ENCODE results near the gene PANK1. TPM values are rescaled to one million over a fixed set of nuclear protein-coding genes. Genes with fewer than 3 reads are reported as not detected.

Gene PANK1
- total and polyA plus RNA-seq, 12 donors: 4.0 to 20.9 (median 16.2) TPM

DNA sequence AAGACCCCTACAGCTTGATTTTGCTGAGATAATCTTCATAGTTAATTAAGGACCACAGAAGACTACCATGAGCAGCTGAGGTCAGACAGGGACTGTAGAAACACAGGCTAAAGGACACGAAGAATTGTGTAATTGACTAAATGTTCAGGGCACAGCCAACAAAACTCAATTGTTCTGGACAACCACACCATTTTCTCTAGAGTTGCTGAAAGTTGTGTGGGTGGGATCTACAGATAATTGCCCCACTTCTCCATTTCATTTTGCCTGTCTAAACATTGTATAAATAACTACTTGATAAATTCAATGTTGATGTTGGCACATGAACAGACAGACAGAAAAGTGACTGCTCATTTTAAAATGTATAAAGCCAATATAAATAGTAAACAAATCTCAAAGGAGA is 70.7 kb downstream of the PANK1 start:
- intact Hi-C loops (cut with DNase I): loop anchor here in 1 of 10 donors (10.0 kb wide), 1 partner anchor 120 kb away; no protein-coding TSS in a partner anchor
- TF ChIP-seq, protein P1, sequence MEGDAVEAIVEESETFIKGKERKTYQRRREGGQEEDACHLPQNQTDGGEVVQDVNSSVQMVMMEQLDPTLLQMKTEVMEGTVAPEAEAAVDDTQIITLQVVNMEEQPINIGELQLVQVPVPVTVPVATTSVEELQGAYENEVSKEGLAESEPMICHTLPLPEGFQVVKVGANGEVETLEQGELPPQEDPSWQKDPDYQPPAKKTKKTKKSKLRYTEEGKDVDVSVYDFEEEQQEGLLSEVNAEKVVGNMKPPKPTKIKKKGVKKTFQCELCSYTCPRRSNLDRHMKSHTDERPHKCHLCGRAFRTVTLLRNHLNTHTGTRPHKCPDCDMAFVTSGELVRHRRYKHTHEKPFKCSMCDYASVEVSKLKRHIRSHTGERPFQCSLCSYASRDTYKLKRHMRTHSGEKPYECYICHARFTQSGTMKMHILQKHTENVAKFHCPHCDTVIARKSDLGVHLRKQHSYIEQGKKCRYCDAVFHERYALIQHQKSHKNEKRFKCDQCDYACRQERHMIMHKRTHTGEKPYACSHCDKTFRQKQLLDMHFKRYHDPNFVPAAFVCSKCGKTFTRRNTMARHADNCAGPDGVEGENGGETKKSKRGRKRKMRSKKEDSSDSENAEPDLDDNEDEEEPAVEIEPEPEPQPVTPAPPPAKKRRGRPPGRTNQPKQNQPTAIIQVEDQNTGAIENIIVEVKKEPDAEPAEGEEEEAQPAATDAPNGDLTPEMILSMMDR (IDR thresholded peaks at IDR 0.05): no peak
- DNase-seq: no peak
- Histone ChIP-seq H3K4me3 (no peak overlapping the region), H3K9me3 (peaks cover 0 to 17% (median 7%) of the 10 kb centered on the region in 11 donors), H3K27ac (no peak overlapping the region), H3K4me1 (peaks cover 0 to 4% (median 0%) of the 10 kb centered on the region in 9 donors), H3K27me3 (no peaks in the 10 kb centered on the region), H3K36me3 (no peaks in the 10 kb centered on the region)
- WGBS, 2 donors: 47 to 50% methylated on average over 1 of the region's 1 CpG
- no peak for ATAC-seq

DNA sequence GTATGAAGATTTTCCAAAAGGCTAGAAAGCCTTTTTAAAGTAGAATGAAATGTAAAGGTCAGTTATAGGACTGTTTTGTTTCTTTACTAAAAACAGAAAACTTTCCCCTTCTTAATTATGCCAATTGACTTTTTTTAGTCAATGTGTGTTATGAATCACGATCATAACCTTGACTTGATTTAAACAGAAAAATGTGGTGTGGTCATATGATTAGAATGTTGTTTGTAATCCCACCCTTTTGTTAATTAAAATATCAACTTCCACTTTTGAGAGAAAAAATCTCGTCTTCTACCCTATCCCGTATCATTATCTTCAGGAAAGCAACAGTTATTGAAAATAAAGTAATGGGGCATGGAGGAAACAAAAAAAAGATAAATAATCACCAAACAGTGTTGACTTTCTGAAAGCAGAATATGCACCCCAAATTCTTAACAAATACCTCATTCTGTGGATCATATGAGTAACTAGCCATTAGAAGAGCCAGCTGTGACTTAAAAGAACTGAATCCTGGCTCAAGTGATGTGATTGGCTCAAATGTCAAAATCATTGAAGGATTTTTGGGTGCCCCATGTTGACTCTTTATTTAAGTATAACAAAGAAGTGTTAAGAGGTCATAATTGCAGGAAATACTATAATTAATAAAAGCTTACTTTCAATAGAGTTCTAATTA is 77.3 kb downstream of the PANK1 start:
- Histone ChIP-seq H3K9me3 (no peaks in the 10 kb centered on the region), H3K27me3 (peaks cover 0 to 7% (median 0%) of the 10 kb centered on the region in 7 donors), H3K4me3 (no peak overlapping the region), H3K27ac (no peak overlapping the region), H3K36me3 (no peaks in the 10 kb centered on the region), H3K4me1 (no peaks in the 10 kb centered on the region)
- intact Hi-C loops (cut with DNase I): loop anchor here in 2 of 10 donors (5.0 to 10.0 kb wide), 2 partner anchors 313 to 350 kb away; partner anchors contain the start of gene LIPA (in 1 of the 2)
- no peak for DNase-seq
- 69 to 74% methylated on average over 3 of the region's 3 CpGs for WGBS, 2 donors
- no peak for ATAC-seq
- TF ChIP-seq, protein P1 (IDR thresholded peaks at IDR 0.05): no peak

- DNase-seq (no peak), ATAC-seq (no peak)
- H3K4me1 ChIP-seq: no peaks in the 10 kb centered on the region
- TF ChIP-seq, protein P1 (IDR thresholded peaks at IDR 0.05): no peak
- H3K27ac ChIP-seq: no peak overlapping the region
- WGBS, 2 donors: 41 to 75% methylated on average over 3 of the region's 3 CpGs
- no peak overlapping the region for H3K4me3 ChIP-seq
- no peaks in the 10 kb centered on the region for H3K9me3 ChIP-seq
- no peaks in the 10 kb centered on the region for H3K36me3 ChIP-seq
- intact Hi-C loops (cut with DNase I): loop anchor here in 2 of 10 donors (5.0 to 10.0 kb wide), 2 partner anchors 312 to 350 kb away; partner anchors contain the start of gene LIPA (in 1 of the 2)
- peaks cover 0 to 7% (median 0%) of the 10 kb centered on the region in 7 donors for H3K27me3 ChIP-seq
Measured at GRCh38 chr10:89566992-89567391, 78.0 kb downstream of the PANK1 start.

- intact Hi-C loops (cut with DNase I): loop anchor here in 2 of 10 donors (5.0 to 10.0 kb wide), 2 partner anchors 312 to 349 kb away; partner anchors contain the start of gene LIPA (in 1 of the 2)
- WGBS, 2 donors: 72 to 79% methylated on average over 10 of the region's 10 CpGs
- H3K4me3 ChIP-seq: no peak overlapping the region
- TF ChIP-seq, protein P1 (IDR thresholded peaks at IDR 0.05): no peak
- no peak for ATAC-seq
- no peaks in the 10 kb centered on the region for H3K9me3 ChIP-seq
- peaks cover 0 to 7% (median 0%) of the 10 kb centered on the region in 7 donors for H3K27me3 ChIP-seq
- DNase-seq: no peak
- H3K36me3 ChIP-seq: no peaks in the 10 kb centered on the region
- H3K4me1 ChIP-seq: no peaks in the 10 kb centered on the region
- no peak overlapping the region for H3K27ac ChIP-seq
Measured at GRCh38 chr10:89566095-89566950, 78.7 kb downstream of the PANK1 start.
